Peyer's patch (tissue), 4 donors: ENCODE results near the gene TCF3.

Experiments used
- POLR2A ChIP-seq, 2 donors: fragments of 450-650 bp; IDR thresholded peaks; one replicate each; pipeline ENCODE4 v1.5.1; 2017; ENCODE audit warnings: antibody characterized with exemption in 2 of 2, mild to moderate bottlenecking in 2 of 2, moderate library complexity in 2 of 2
- TF ChIP-seq, protein P1 (sequence below), 6 experiments: fragments of 450-650 bp in 4 of 6; fragments of 200-600 bp in 2 of 6; sonication (generic) in 1 of 6; IDR thresholded peaks; one replicate each; pipeline ENCODE4 v1.5.1; 2017 to 2019; ENCODE audit warnings: antibody characterized with exemption in 6 of 6, mild to moderate bottlenecking in 3 of 6, moderate library complexity in 1 of 6

DNA sequence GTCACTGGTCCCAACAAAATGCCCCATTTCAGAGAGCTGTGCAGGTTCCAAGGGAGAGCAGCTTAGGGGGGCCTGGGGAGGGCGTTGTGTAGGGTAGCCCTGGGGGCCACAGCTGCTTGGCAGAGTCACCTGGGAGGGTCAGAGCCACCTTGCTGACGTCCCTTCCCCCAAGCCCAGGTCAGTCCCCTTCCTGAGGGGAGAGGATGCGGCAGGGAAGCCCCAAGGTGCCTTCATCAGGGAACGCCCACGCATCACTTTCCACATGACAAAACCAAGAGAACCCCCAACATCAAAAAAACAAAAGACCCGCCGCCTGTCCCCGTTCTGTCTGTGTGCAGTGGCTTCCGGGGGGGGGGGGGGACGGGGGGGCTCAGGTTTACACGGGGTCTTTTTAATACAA lies 41.8 kb downstream of the TCF3 start:
- TF ChIP-seq, protein P1, sequence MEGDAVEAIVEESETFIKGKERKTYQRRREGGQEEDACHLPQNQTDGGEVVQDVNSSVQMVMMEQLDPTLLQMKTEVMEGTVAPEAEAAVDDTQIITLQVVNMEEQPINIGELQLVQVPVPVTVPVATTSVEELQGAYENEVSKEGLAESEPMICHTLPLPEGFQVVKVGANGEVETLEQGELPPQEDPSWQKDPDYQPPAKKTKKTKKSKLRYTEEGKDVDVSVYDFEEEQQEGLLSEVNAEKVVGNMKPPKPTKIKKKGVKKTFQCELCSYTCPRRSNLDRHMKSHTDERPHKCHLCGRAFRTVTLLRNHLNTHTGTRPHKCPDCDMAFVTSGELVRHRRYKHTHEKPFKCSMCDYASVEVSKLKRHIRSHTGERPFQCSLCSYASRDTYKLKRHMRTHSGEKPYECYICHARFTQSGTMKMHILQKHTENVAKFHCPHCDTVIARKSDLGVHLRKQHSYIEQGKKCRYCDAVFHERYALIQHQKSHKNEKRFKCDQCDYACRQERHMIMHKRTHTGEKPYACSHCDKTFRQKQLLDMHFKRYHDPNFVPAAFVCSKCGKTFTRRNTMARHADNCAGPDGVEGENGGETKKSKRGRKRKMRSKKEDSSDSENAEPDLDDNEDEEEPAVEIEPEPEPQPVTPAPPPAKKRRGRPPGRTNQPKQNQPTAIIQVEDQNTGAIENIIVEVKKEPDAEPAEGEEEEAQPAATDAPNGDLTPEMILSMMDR (IDR thresholded peaks at IDR 0.05), result no peak
- no peak for TF ChIP-seq POLR2A (IDR thresholded peaks at IDR 0.05)
